Measurements from ENCODE around the gene PLCH1. TPM values are rescaled to one million over a fixed set of nuclear protein-coding genes. Genes with fewer than 3 reads are reported as not detected.

The PLCH1 gene
- total and polyA plus RNA-seq, 3 donors from 2014 or later: 23.2 to 32.1 (median 29.3) TPM

GRCh38 chr3:155368786-155369185 is 376.1 kb downstream of the PLCH1 start:
- Histone ChIP-seq H3K9me3 (no peaks in the 10 kb centered on the region), H3K4me1 (peaks cover 38% of the 10 kb centered on the region), H3K27me3 (no peaks in the 10 kb centered on the region), H3K4me3 (no peak overlapping the region), H3K27ac (peak overlapping the region; percentile 21 to 72), H3K36me3 (ENCODE audit: low read depth, missing control alignments) (no peaks in the 10 kb centered on the region)
- TF ChIP-seq POLR2A (IDR thresholded peaks at IDR 0.05) (no peak), CTCF (IDR thresholded peaks at IDR 0.05) (no peak)
- intact Hi-C loops (cut with DNase I; ENCODE audit: low total_unique reads): no loop called here
- DNase-seq: no peak

- Histone ChIP-seq H3K27ac (peak overlapping the region; percentile 0 to 72), H3K36me3 (ENCODE audit: low read depth, missing control alignments) (no peaks in the 10 kb centered on the region), H3K27me3 (no peaks in the 10 kb centered on the region), H3K9me3 (no peaks in the 10 kb centered on the region), H3K4me3 (no peak overlapping the region), H3K4me1 (peaks cover 38% of the 10 kb centered on the region)
- intact Hi-C loops (cut with DNase I; ENCODE audit: low total_unique reads): no loop called here
- DNase-seq: no peak
- TF ChIP-seq CTCF (IDR thresholded peaks at IDR 0.05) (no peak), POLR2A (IDR thresholded peaks at IDR 0.05) (no peak)
Measured at GRCh38 chr3:155367506-155367905, 377.4 kb downstream of the PLCH1 start.

- Histone ChIP-seq H3K27me3 (no peaks in the 10 kb centered on the region), H3K4me1 (peaks cover 20% of the 10 kb centered on the region), H3K4me3 (no peak overlapping the region), H3K9me3 (no peaks in the 10 kb centered on the region), H3K27ac (no peak overlapping the region), H3K36me3 (ENCODE audit: low read depth, missing control alignments) (no peaks in the 10 kb centered on the region)
- intact Hi-C loops (cut with DNase I; ENCODE audit: low total_unique reads): no loop called here
- 94 to 100% methylated on average over 1 of the region's 1 CpG for WGBS, 2 donors
- TF ChIP-seq POLR2A (IDR thresholded peaks at IDR 0.05) (no peak), CTCF (IDR thresholded peaks at IDR 0.05) (no peak)
- DNase-seq: no peak
Measured at GRCh38 chr3:155365178-155365783, 379.6 kb downstream of the PLCH1 start.

- intact Hi-C loops (cut with DNase I; ENCODE audit: low total_unique reads): no loop called here
- WGBS, 2 donors: 55 to 77% methylated on average over 2 of the region's 2 CpGs
- Histone ChIP-seq H3K9me3 (no peaks in the 10 kb centered on the region), H3K4me1 (peaks cover 18% of the 10 kb centered on the region), H3K27ac (peak overlapping the region in 1 of 2 donors; percentile 56), H3K4me3 (no peak overlapping the region), H3K36me3 (ENCODE audit: low read depth, missing control alignments) (no peaks in the 10 kb centered on the region), H3K27me3 (no peaks in the 10 kb centered on the region)
- no peak for TF ChIP-seq CTCF (IDR thresholded peaks at IDR 0.05)
- TF ChIP-seq POLR2A (IDR thresholded peaks at IDR 0.05): no peak
- no peak for DNase-seq
Measured at GRCh38 chr3:155364492-155364891, 380.4 kb downstream of the PLCH1 start.

GRCh38 chr3:155363690-155364070 is 381.2 kb downstream of the PLCH1 start:
- no peaks in the 10 kb centered on the region for H3K36me3 ChIP-seq (ENCODE audit: low read depth, missing control alignments)
- H3K27ac ChIP-seq: peak overlapping the region in 1 of 2 donors; percentile 56
- peaks cover 14% of the 10 kb centered on the region for H3K4me1 ChIP-seq
- DNase-seq: no peak
- H3K9me3 ChIP-seq: no peaks in the 10 kb centered on the region
- TF ChIP-seq POLR2A (IDR thresholded peaks at IDR 0.05) (no peak), CTCF (IDR thresholded peaks at IDR 0.05) (no peak)
- H3K27me3 ChIP-seq: no peaks in the 10 kb centered on the region
- no peak overlapping the region for H3K4me3 ChIP-seq
- intact Hi-C loops (cut with DNase I; ENCODE audit: low total_unique reads): no loop called here
- WGBS, 2 donors: 46 to 60% methylated on average over 3 of the region's 3 CpGs
